WERI-Rb-1 (cell line): Measurements from ENCODE around the gene NRM.

Experiments used
- DNase-seq: peaks from one replicate; pipeline ENCODE4 v3.0.0-alpha.2; 2020
- H3K27ac ChIP-seq: fragments of 250-450 bp; sonication (Bioruptor Pico); 2 replicates; pipeline ENCODE4 v1.5.1; 2020; ENCODE audit warnings: mild to moderate bottlenecking, moderate library complexity
- H3K27me3 ChIP-seq: fragments of 250-450 bp; sonication (Bioruptor Pico); 2 replicates; pipeline ENCODE4 v1.5.1; 2021; ENCODE audit warnings: mild to moderate bottlenecking, low read depth, moderate library complexity; ENCODE audit not compliant: insufficient read depth, severe bottlenecking
- H3K36me3 ChIP-seq: fragments of 250-450 bp; sonication (Bioruptor Pico); 2 replicates; pipeline ENCODE4 v1.5.1; 2020; ENCODE audit warnings: mild to moderate bottlenecking, moderate library complexity
- H3K4me3 ChIP-seq: 2 replicates; pipeline ENCODE4 v1.5.1; 2011; ENCODE audit warnings: low read depth, mild to moderate bottlenecking, control low read depth, low read length
- H3K9me3 ChIP-seq: fragments of 250-450 bp; sonication (Bioruptor Pico); 2 replicates; pipeline ENCODE4 v1.5.1; 2021; ENCODE audit warnings: mild to moderate bottlenecking, moderate library complexity; ENCODE audit not compliant: severe bottlenecking
- TF ChIP-seq, protein P1 (sequence below): IDR thresholded peaks from 2 replicates; pipeline ENCODE4 v1.5.1; 2011; ENCODE audit warnings: low read depth, mild to moderate bottlenecking, control low read depth, inconsistent platforms, low read length

Gene NRM

DNA sequence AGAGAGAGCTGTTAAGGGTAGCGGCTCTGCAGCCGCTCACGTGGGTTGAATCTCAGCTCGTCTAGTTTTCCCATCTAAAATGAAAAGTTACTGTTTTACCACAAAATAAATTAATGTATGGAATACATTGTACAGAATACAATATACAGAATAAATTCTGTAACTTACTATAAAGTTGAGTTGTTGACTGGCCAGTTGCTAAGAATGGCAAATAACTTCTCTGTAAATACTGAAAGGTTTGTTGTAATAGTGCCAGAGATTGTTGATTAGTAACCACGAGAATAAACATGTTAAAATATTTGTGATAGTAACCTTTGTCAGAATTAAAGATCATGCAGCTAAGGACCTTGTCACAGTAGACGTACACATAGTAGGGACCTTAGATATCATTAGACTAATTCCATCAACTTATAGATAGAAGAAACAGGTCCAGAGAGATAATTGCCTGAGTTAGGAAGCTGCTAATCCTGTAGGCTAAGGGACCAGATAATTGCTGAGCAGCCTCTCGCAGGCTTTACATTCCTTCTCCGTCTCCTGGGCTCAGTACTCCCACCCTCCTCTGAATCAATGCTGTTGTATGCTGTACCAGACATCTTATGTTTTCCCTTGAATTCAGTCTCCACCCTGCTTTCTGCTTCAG lies 544 bp upstream of the NRM start:
- no peaks in the 10 kb centered on the region for H3K27me3 ChIP-seq
- no peaks in the 10 kb centered on the region for H3K9me3 ChIP-seq
- peak overlapping the region; percentile 91 for H3K4me3 ChIP-seq
- TF ChIP-seq, protein P1, sequence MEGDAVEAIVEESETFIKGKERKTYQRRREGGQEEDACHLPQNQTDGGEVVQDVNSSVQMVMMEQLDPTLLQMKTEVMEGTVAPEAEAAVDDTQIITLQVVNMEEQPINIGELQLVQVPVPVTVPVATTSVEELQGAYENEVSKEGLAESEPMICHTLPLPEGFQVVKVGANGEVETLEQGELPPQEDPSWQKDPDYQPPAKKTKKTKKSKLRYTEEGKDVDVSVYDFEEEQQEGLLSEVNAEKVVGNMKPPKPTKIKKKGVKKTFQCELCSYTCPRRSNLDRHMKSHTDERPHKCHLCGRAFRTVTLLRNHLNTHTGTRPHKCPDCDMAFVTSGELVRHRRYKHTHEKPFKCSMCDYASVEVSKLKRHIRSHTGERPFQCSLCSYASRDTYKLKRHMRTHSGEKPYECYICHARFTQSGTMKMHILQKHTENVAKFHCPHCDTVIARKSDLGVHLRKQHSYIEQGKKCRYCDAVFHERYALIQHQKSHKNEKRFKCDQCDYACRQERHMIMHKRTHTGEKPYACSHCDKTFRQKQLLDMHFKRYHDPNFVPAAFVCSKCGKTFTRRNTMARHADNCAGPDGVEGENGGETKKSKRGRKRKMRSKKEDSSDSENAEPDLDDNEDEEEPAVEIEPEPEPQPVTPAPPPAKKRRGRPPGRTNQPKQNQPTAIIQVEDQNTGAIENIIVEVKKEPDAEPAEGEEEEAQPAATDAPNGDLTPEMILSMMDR: no peak
- H3K36me3 ChIP-seq: peaks cover 16% of the 10 kb centered on the region
- H3K27ac ChIP-seq: peak overlapping the region; percentile 91
- peak; percentile 75 for DNase-seq

DNA sequence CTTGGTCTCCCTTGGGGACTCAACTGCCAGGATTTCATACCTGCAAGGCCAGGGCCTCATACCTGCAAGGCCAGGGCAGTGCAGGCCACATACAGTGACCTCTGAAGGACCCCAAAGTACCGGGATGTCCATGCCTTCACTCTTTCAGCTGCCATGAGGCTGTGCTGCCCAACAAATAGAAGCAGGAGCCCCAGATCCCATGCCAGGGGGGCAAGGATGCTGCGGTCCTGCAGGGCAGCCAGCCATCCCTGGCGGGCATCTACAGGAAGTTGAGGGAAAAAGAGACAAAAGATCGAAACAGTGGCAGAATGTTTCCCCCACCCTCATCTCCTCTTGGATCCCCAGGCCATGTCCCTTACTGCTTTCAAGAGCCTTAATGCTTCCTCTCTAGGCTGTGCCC lies 799 bp downstream of the NRM start:
- Histone ChIP-seq H3K27me3 (no peaks in the 10 kb centered on the region), H3K36me3 (peaks cover 28% of the 10 kb centered on the region), H3K27ac (peak overlapping the region; percentile 91), H3K9me3 (no peaks in the 10 kb centered on the region), H3K4me3 (peak overlapping the region; percentile 91)
- no peak for DNase-seq
- TF ChIP-seq, protein P1: no peak

DNA sequence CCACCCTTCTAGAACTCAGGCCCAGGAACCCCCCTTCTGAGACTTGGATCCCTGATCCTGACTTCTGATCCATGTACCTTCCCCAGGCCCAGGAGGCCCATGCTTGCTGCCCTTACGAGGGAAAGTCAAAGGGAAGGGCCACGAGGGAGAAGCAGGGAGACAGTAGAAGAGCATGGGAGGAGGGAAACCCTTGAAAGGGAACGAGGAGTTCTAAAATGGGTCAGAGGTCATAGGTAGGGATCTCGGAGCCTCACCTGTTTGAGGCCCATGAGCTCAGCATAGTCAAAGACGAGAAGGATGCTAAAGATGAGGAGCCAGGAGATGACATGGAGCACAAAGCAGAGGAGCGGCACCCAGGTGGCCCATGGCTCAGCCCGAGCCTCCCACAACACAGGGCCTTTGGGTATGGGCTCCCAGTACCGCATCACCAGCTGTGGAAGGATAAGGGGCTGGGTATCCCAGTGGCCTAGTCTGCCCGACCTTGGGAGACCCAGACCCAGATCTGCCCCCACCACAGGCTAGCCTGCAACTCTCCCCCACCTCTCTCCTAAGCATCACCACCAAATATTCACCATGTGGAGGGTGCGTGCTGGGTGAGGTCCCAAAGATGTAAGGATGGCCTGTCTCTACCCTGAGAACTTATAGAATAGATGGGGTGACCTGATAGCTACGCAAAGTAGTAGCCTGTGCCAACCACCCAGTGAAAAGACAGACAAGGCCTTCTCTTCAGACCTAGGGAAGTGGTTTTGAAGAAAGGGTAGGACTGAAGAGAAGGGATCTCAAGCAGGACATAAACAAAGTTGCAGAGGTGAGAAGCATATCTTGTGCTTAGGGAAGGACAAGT lies 1.5 kb downstream of the NRM start:
- H3K9me3 ChIP-seq: no peaks in the 10 kb centered on the region
- H3K27me3 ChIP-seq: no peaks in the 10 kb centered on the region
- H3K4me3 ChIP-seq: peak overlapping the region; percentile 91; the same call in 1 of the 2 replicates
- TF ChIP-seq, protein P1: no peak
- DNase-seq: no peak
- H3K36me3 ChIP-seq: peaks cover 32% of the 10 kb centered on the region
- peak overlapping the region; percentile 98 for H3K27ac ChIP-seq

DNA sequence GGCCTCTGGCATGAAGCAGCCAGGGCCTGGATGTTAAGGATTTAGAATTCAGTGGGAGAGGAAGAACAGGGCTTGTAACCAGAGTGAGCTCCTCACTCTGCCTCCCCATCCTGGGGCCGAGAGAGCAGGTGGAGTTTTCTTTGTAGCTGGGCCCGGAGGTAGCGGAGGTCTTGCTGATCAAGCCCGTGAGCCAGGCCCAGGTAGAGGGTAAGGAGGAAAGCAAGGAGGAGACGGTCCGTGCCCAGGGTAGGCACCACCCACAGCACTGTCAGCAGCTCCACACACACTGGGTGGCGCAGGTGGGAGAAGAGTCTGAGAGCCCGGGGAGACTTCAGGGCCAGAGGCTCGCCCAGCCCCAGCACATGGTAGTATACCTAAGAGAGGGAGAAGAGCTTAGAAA lies 2.2 kb downstream of the NRM start:
- H3K9me3 ChIP-seq: no peaks in the 10 kb centered on the region
- H3K4me3 ChIP-seq: no peak overlapping the region; the same call in 1 of the 2 replicates
- DNase-seq: no peak
- H3K27ac ChIP-seq: peak overlapping the region; percentile 98
- H3K36me3 ChIP-seq: peaks cover 36% of the 10 kb centered on the region
- no peaks in the 10 kb centered on the region for H3K27me3 ChIP-seq
- TF ChIP-seq, protein P1: no peak

DNA sequence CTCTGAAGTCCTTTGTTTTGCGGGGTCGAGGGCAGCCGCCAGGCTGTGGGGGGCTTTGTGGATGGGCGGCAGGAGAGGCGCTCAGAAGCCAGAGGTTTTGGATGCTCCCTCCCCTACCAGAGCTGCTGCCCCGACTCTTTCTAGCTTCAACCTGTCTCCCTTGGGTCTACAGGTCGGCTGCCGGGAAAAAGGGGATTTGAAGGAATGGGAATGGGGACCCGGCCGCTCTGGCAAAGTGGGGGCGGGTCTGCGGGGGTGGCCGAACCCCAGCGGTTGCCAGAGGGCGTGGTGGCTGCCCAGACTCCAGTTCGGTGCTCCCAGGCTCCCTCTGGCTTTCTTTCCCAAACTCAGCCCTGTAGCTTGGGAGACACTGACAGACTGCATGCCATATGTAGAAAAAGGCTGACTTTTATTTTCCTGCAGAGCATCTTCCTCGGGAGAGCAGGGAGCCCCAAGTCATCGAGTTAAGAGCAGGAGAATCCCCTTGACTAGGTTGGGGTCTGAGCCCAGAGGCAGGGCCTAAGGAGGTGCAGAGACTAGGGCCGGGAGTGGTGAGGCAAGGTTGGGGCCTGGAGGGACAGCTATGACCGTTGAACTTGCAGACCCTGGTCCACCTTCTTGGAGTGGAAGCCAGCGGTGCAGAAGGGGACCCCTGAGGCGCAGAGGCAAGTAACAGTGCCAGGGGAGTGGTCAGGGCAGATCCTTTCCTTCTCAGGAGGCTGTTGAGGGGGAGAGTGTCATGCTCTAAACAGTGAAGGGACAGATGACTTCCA lies 2.9 kb downstream of the NRM start:
- Histone ChIP-seq H3K36me3 (peaks cover 43% of the 10 kb centered on the region), H3K9me3 (no peaks in the 10 kb centered on the region), H3K27ac (peak overlapping the region; percentile 98), H3K27me3 (no peaks in the 10 kb centered on the region), H3K4me3 (peak overlapping the region; percentile 77)
- DNase-seq: peak; percentile 45
- TF ChIP-seq, protein P1: peak; percentile 22; the same call in 1 of the 2 replicates
